ENCODE data around the gene TMEM86A. TPM values are rescaled to one million over a fixed set of nuclear protein-coding genes. Genes with fewer than 3 reads are reported as not detected.

The TMEM86A gene
- total and polyA plus RNA-seq, 2 of the 13 experiments (the other 11 are each of a cell fraction or from before 2014, with no cell fraction given) = 0.03 to 0.07 TPM

DNA sequence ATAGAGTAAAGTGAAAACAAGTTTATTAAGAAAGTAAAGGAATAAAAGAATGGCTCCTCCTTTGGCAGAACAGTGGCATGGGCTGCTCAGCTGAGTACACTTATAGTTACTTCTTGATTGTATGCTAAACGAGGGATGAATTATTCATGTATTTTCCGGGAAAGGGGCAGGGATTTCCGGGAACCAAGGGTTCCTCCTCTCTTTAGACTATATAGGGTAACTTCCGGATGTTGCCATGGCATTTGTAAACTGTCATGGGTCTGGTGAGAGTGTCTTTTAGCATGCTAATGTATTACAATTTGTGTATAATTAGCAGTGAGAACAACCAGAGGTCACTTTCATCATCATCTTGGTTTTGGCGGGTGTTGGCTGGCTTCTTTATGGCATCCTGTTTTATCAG lies 40.9 kb upstream of the TMEM86A start:
- ChIA-PET CTCF (ENCODE audit: low intra/inter-chr PET ratio, low total read pairs) (no interaction called here), POLR2A (no interaction called here)
- H3K27ac ChIP-seq (ENCODE audit: extremely low read length, insufficient read depth, low read length) = no peak overlapping the region
- no peaks in the 10 kb centered on the region for H3K27me3 ChIP-seq (ENCODE audit: control insufficient read depth in 1 of 2, insufficient read depth in 2 of 2, low read length in 2 of 2)
- H3K36me3 ChIP-seq (replicated peaks in 1 of 2; ENCODE audit: control insufficient read depth in 1 of 2, insufficient read depth in 2 of 2, low read length in 2 of 2) = no peaks in the 10 kb centered on the region
- DNase-seq (ENCODE audit: low spot score) = no peak
- intact Hi-C loops (cut with micrococcal nuclease; ENCODE audit: unreplicated experiment) = no loop called here
- FAIRE-seq = no peak
- no TSS peak for BruUV-seq (replicated peaks)
- no peaks in the 10 kb centered on the region for H3K4me1 ChIP-seq (ENCODE audit: insufficient read depth, low read length)
- H3K9ac ChIP-seq (ENCODE audit: insufficient read depth, low read depth, low read length) = no peak overlapping the region
- H3K4me2 ChIP-seq (ENCODE audit: low read depth, low read length) = no peak overlapping the region
- no peaks in the 10 kb centered on the region for H4K20me1 ChIP-seq (ENCODE audit: insufficient read depth, low read length)
- in situ Hi-C loops (cut with HindIII; ENCODE audit: extremely low pct_ligation_motif_present, low pct_unique_long_range_greater_than_20kb) = no loop called here
- no peak overlapping the region for H3K4me3 ChIP-seq (replicated peaks in 1 of 3; ENCODE audit: insufficient read depth in 1 of 3, low read depth in 2 of 3, low read length in 3 of 3)
- no peak for ATAC-seq
- 20% methylated on average over 4 of the region's 5 CpGs for WGBS (ENCODE audit: low lambda C conversion rate)
- no peak overlapping the region for H2AFZ ChIP-seq (ENCODE audit: low read length)
- H3K79me2 ChIP-seq (ENCODE audit: insufficient read depth, low read length) = no peaks in the 10 kb centered on the region
- no peaks in the 10 kb centered on the region for H3K9me3 ChIP-seq (ENCODE audit: low read length)
- TF ChIP-seq SOX13 (IDR thresholded peaks at IDR 0.05) (no peak), SOX13 (CRISPR knock-in tag; conservative IDR thresholded peaks at IDR 0.05 in 1 of 2, IDR thresholded peaks at IDR 0.05 in 1 of 2) (no peak), CEBPG (CRISPR knock-in tag; IDR thresholded peaks at IDR 0.05) (no peak), FOXM1 (CRISPR knock-in tag; IDR thresholded peaks at IDR 0.05) (no peak), MIER2 (CRISPR knock-in tag; IDR thresholded peaks at IDR 0.05) (no peak), NAIF1 (CRISPR knock-in tag; IDR thresholded peaks at IDR 0.05; ENCODE audit: borderline replicate concordance) (no peak), MED1 (CRISPR knock-in tag; IDR thresholded peaks at IDR 0.05) (no peak), ZNF12 (CRISPR knock-in tag; IDR thresholded peaks at IDR 0.05) (no peak)
- TF ChIP-seq, protein P1, sequence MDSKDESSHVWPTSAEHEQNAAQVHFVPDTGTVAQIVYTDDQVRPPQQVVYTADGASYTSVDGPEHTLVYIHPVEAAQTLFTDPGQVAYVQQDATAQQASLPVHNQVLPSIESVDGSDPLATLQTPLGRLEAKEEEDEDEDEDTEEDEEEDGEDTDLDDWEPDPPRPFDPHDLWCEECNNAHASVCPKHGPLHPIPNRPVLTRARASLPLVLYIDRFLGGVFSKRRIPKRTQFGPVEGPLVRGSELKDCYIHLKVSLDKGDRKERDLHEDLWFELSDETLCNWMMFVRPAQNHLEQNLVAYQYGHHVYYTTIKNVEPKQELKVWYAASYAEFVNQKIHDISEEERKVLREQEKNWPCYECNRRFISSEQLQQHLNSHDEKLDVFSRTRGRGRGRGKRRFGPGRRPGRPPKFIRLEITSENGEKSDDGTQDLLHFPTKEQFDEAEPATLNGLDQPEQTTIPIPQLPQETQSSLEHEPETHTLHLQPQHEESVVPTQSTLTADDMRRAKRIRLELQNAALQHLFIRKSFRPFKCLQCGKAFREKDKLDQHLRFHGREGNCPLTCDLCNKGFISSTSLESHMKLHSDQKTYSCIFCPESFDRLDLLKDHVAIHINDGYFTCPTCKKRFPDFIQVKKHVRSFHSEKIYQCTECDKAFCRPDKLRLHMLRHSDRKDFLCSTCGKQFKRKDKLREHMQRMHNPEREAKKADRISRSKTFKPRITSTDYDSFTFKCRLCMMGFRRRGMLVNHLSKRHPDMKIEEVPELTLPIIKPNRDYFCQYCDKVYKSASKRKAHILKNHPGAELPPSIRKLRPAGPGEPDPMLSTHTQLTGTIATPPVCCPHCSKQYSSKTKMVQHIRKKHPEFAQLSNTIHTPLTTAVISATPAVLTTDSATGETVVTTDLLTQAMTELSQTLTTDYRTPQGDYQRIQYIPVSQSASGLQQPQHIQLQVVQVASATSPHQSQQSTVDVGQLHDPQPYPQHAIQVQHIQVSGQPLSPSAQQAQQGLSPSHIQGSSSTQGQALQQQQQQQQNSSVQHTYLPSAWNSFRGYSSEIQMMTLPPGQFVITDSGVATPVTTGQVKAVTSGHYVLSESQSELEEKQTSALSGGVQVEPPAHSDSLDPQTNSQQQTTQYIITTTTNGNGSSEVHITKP (CRISPR knock-in tag; IDR thresholded peaks at IDR 0.05; ENCODE audit: low read depth) = no peak
- TF ChIP-seq, protein P2, sequence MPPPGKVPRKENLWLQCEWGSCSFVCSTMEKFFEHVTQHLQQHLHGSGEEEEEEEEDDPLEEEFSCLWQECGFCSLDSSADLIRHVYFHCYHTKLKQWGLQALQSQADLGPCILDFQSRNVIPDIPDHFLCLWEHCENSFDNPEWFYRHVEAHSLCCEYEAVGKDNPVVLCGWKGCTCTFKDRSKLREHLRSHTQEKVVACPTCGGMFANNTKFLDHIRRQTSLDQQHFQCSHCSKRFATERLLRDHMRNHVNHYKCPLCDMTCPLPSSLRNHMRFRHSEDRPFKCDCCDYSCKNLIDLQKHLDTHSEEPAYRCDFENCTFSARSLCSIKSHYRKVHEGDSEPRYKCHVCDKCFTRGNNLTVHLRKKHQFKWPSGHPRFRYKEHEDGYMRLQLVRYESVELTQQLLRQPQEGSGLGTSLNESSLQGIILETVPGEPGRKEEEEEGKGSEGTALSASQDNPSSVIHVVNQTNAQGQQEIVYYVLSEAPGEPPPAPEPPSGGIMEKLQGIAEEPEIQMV (CRISPR knock-in tag; IDR thresholded peaks at IDR 0.05; ENCODE audit: low read depth) = no peak
- TF ChIP-seq, protein P3, sequence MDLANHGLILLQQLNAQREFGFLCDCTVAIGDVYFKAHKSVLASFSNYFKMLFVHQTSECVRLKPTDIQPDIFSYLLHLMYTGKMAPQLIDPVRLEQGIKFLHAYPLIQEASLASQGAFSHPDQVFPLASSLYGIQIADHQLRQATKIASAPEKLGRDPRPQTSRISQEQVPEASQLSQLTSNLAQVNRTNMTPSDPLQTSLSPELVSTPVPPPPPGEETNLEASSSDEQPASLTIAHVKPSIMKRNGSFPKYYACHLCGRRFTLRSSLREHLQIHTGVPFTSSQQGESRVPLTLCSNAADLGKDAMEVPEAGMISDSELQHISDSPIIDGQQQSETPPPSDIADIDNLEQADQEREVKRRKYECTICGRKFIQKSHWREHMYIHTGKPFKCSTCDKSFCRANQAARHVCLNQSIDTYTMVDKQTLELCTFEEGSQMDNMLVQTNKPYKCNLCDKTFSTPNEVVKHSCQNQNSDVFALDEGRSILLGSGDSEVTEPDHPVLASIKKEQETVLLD (CRISPR knock-in tag; IDR thresholded peaks at IDR 0.05; ENCODE audit: low read depth) = no peak
- TF ChIP-seq, protein P4, sequence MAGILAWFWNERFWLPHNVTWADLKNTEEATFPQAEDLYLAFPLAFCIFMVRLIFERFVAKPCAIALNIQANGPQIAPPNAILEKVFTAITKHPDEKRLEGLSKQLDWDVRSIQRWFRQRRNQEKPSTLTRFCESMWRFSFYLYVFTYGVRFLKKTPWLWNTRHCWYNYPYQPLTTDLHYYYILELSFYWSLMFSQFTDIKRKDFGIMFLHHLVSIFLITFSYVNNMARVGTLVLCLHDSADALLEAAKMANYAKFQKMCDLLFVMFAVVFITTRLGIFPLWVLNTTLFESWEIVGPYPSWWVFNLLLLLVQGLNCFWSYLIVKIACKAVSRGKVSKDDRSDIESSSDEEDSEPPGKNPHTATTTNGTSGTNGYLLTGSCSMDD (CRISPR knock-in tag; IDR thresholded peaks at IDR 0.05) = no peak
- TF ChIP-seq, protein P5, sequence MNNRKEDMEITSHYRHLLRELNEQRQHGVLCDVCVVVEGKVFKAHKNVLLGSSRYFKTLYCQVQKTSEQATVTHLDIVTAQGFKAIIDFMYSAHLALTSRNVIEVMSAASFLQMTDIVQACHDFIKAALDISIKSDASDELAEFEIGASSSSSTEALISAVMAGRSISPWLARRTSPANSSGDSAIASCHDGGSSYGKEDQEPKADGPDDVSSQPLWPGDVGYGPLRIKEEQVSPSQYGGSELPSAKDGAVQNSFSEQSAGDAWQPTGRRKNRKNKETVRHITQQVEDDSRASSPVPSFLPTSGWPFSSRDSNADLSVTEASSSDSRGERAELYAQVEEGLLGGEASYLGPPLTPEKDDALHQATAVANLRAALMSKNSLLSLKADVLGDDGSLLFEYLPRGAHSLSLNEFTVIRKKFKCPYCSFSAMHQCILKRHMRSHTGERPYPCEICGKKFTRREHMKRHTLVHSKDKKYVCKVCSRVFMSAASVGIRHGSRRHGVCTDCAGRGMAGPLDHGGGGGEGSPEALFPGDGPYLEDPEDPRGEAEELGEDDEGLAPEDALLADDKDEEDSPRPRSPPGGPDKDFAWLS (CRISPR knock-in tag; IDR thresholded peaks at IDR 0.05; ENCODE audit: borderline replicate concordance) = no peak
- TF ChIP-seq, protein P6, sequence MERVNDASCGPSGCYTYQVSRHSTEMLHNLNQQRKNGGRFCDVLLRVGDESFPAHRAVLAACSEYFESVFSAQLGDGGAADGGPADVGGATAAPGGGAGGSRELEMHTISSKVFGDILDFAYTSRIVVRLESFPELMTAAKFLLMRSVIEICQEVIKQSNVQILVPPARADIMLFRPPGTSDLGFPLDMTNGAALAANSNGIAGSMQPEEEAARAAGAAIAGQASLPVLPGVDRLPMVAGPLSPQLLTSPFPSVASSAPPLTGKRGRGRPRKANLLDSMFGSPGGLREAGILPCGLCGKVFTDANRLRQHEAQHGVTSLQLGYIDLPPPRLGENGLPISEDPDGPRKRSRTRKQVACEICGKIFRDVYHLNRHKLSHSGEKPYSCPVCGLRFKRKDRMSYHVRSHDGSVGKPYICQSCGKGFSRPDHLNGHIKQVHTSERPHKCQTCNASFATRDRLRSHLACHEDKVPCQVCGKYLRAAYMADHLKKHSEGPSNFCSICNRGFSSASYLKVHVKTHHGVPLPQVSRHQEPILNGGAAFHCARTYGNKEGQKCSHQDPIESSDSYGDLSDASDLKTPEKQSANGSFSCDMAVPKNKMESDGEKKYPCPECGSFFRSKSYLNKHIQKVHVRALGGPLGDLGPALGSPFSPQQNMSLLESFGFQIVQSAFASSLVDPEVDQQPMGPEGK (CRISPR knock-in tag; IDR thresholded peaks at IDR 0.05) = no peak
